ENCODE measurements around the gene U2AF2. TPM values are rescaled to one million over a fixed set of nuclear protein-coding genes. Genes with fewer than 3 reads are reported as not detected.

The U2AF2 gene
- total RNA-seq, 1 donor from 2014 or later, result 365 TPM

DNA sequence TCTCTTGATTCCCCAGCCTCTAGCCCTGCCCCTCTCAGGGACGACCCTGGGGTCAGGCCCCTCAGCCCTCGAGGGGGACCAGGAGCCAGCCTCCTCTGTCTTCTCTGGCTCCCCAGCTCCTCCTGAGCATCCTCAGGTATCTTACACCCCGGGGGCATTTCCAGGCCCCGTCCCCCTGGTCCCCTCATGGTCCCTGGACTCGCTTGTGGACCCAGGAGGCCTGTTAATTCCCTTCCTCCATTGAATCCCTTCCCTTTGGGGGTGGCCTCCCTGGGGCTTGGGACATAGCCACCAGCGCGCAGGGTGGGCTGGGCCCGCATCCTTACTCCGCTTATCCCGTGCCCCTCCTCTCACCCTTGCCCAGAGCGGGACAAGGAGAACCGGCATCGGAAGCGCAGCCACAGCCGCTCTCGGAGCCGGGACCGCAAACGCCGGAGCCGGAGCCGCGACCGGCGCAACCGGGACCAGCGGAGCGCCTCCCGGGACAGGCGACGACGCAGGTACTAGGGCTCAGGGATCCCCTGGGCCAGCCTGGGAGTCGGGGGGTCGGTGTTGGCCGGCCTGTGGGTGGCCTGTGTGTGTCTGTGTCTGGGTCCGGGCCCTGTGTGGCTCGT lies 4.1 kb downstream of the U2AF2 start:
- H3K4me1 Mint-ChIP-seq, result peaks cover 27% of the 10 kb centered on the region
- TF ChIP-seq CTCF (conservative IDR thresholded peaks at IDR 0.05), result no peak
- DNase-seq (ENCODE audit: low read depth, low spot score), result no peak
- peaks cover 6% of the 10 kb centered on the region for H3K27me3 Mint-ChIP-seq (ENCODE audit: low read depth)
- no peaks in the 10 kb centered on the region for H3K9me3 Mint-ChIP-seq
- H3K4me3 Mint-ChIP-seq, result peak overlapping the region; percentile 92
- peaks cover 14% of the 10 kb centered on the region for H3K36me3 Mint-ChIP-seq (ENCODE audit: low read depth)
- H3K27ac Mint-ChIP-seq (ENCODE audit: unreplicated experiment), result no peak overlapping the region

GRCh38 chr19:55659822-55660221 lies 5.0 kb downstream of the U2AF2 start:
- H3K27ac Mint-ChIP-seq (ENCODE audit: unreplicated experiment), result no peak overlapping the region
- H3K9me3 Mint-ChIP-seq, result no peaks in the 10 kb centered on the region
- DNase-seq (ENCODE audit: low read depth, low spot score), result no peak
- peaks cover 14% of the 10 kb centered on the region for H3K36me3 Mint-ChIP-seq (ENCODE audit: low read depth)
- H3K4me1 Mint-ChIP-seq, result peaks cover 27% of the 10 kb centered on the region
- no peak for TF ChIP-seq CTCF (conservative IDR thresholded peaks at IDR 0.05)
- H3K4me3 Mint-ChIP-seq, result peak overlapping the region; percentile 72
- H3K27me3 Mint-ChIP-seq (ENCODE audit: low read depth), result no peaks in the 10 kb centered on the region

DNA sequence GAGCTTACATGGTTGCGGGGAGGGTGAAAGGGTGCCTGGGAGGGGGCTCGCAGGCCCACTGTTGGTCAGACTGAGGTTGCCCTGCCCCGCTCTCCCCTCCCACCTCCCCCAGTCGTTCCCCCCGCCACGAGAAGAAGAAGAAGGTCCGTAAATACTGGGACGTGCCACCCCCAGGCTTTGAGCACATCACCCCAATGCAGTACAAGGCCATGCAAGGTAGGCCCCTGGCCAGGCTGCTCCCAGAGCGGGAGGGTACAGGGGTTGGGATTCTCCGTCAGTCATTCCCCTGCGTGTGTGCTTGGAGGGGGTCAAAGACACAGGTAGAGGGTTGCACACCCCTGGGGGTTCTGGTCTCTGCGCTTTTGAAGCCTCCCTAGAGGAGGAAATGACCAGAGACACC lies 5.6 kb downstream of the U2AF2 start:
- no peaks in the 10 kb centered on the region for H3K27me3 Mint-ChIP-seq (ENCODE audit: low read depth)
- H3K4me1 Mint-ChIP-seq, result peaks cover 27% of the 10 kb centered on the region
- peaks cover 14% of the 10 kb centered on the region for H3K36me3 Mint-ChIP-seq (ENCODE audit: low read depth)
- no peak for DNase-seq (ENCODE audit: low read depth, low spot score)
- no peaks in the 10 kb centered on the region for H3K9me3 Mint-ChIP-seq
- H3K27ac Mint-ChIP-seq (ENCODE audit: unreplicated experiment), result no peak overlapping the region
- peak overlapping the region; percentile 19 for H3K4me3 Mint-ChIP-seq
- no peak for TF ChIP-seq CTCF (conservative IDR thresholded peaks at IDR 0.05)

- Mint-ChIP-seq H3K4me3 (peak overlapping the region; percentile 19), H3K4me1 (peaks cover 23% of the 10 kb centered on the region), H3K27ac (ENCODE audit: unreplicated experiment) (no peak overlapping the region), H3K36me3 (ENCODE audit: low read depth) (peaks cover 14% of the 10 kb centered on the region), H3K27me3 (ENCODE audit: low read depth) (no peaks in the 10 kb centered on the region), H3K9me3 (no peaks in the 10 kb centered on the region)
- DNase-seq (ENCODE audit: low read depth, low spot score), result no peak
- TF ChIP-seq CTCF (conservative IDR thresholded peaks at IDR 0.05), result no peak
Measured at GRCh38 chr19:55660991-55661390, 6.2 kb downstream of the U2AF2 start.

GRCh38 chr19:55661826-55662225 lies 7.0 kb downstream of the U2AF2 start:
- TF ChIP-seq CTCF (conservative IDR thresholded peaks at IDR 0.05), result no peak
- Mint-ChIP-seq H3K27ac (ENCODE audit: unreplicated experiment) (no peak overlapping the region), H3K27me3 (ENCODE audit: low read depth) (no peaks in the 10 kb centered on the region), H3K4me1 (peaks cover 17% of the 10 kb centered on the region), H3K9me3 (no peaks in the 10 kb centered on the region), H3K4me3 (peak overlapping the region; percentile 5), H3K36me3 (ENCODE audit: low read depth) (peaks cover 14% of the 10 kb centered on the region)
- no peak for DNase-seq (ENCODE audit: low read depth, low spot score)
